H54 (cell line): ENCODE measurements around the gene PRORP.
"Not testable (repeated sequence)": the region's sequence is repeated elsewhere in the genome, so short reads cannot be mapped to it uniquely, and the experiment has no call there.

Source experiments
- DNase-seq: peaks from one replicate; pipeline ENCODE4 v3.0.0; 2011; ENCODE audit warnings: low spot score, mixed read lengths; ENCODE audit not compliant: insufficient read length
- FAIRE-seq: peaks from 3 replicates; lab custom pipeline; 2011; peaks lifted over from hg19 to GRCh38; lab: Jason Lieb, UNC
- POLR2A ChIP-seq: IDR thresholded peaks from 2 replicates; pipeline ENCODE4 v1.6.1; 2011; ENCODE audit warnings: low read depth, mild to moderate bottlenecking, low read length

Gene PRORP

GRCh38 chr14:35121026-35121886 is 1.1 kb upstream of the PRORP start:
- TF ChIP-seq POLR2A, result no peak
- peak; percentile 75 for DNase-seq
- no peak for FAIRE-seq

GRCh38 chr14:35122696-35123387 is 490 bp downstream of the PRORP start:
- no peak for DNase-seq
- no peak for TF ChIP-seq POLR2A
- FAIRE-seq, result peak; percentile 38

GRCh38 chr14:35123388-35123703 is 994 bp downstream of the PRORP start:
- FAIRE-seq (no peak), DNase-seq (no peak)
- TF ChIP-seq POLR2A, result no peak

- no peak for TF ChIP-seq POLR2A
- DNase-seq (no peak), FAIRE-seq (no peak)
These were observed 1.8 kb downstream of the PRORP start for GRCh38 chr14:35124127-35124526.

GRCh38 chr14:35133542-35134328 is 11.4 kb downstream of the PRORP start:
- no peak for FAIRE-seq
- no peak for DNase-seq
- TF ChIP-seq POLR2A, result no peak

- DNase-seq (no peak), FAIRE-seq (no peak)
- TF ChIP-seq POLR2A, result no peak
These were observed 12.2 kb downstream of the PRORP start for GRCh38 chr14:35134329-35135123.

GRCh38 chr14:35138585-35138984 is 16.2 kb downstream of the PRORP start:
- no peak for DNase-seq
- FAIRE-seq, result no peak
- no peak for TF ChIP-seq POLR2A

- FAIRE-seq, result peak; percentile 66
- no peak for TF ChIP-seq POLR2A
- DNase-seq, result no peak
These were observed 18.6 kb downstream of the PRORP start for GRCh38 chr14:35140718-35141581.

- DNase-seq (no peak), FAIRE-seq (no peak)
- TF ChIP-seq POLR2A, result no peak
These were observed 21.7 kb downstream of the PRORP start for GRCh38 chr14:35144029-35144428.

GRCh38 chr14:35146711-35147149 is 24.4 kb downstream of the PRORP start:
- DNase-seq, result no peak
- no peak for FAIRE-seq
- TF ChIP-seq POLR2A, result no peak

GRCh38 chr14:35147186-35147585 is 24.8 kb downstream of the PRORP start:
- DNase-seq (no peak), FAIRE-seq (no peak)
- no peak for TF ChIP-seq POLR2A

- DNase-seq (no peak), FAIRE-seq (no peak)
- TF ChIP-seq POLR2A, result no peak
These were observed 25.4 kb downstream of the PRORP start for GRCh38 chr14:35147711-35148110.

GRCh38 chr14:35149239-35149638 is 26.9 kb downstream of the PRORP start:
- no peak for TF ChIP-seq POLR2A
- no peak for FAIRE-seq
- DNase-seq, result no peak

- DNase-seq, FAIRE-seq: not testable (repeated sequence)
These were observed 30.2 kb downstream of the PRORP start for GRCh38 chr14:35152531-35152930.
